Measurements from ENCODE around the gene CLECL1.
"Not testable (repeated sequence)": the region's sequence is repeated elsewhere in the genome, so short reads cannot be mapped to it uniquely, and the experiment has no call there.

Gene CLECL1

DNA sequence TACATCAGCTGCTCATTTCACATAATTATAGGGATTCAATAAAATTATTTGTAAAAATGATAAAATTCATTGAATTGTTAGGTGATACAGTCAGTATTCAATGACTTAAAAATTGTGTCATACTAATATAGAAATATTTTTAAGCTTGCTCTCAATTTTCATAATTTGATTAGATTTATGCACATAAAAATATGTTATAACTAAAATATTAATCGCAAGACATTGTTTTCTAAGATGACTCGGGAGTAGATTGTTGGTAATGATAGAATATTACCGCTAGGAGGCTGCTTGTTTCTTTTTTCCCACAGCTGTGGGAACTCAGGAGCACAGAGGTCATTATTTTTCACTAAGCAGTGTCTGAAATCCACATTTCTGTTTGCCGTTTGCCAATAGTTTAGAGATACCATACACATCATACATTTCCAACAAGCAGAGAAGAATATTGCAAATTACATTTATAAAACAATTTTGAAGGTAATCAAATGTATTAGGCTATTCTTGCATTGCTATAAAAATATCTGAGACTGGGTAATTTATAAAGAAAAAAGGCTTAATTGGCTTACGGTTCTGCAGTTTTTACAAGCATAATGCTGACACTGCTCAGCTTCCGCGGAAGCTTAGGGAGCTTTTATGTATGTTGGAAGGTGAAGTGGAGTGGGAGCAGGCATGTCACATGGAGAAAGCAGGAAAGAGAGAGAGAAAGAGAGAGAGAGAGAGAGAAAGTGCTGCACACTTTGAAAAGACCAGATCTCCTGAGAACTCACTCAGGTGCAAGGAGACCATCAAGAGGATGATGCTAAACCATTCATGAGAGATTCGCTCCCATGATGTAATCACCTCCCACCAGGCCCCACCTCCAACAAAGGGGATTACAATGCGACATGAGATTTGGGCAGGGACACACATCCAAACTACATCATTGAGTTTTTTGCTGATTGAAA, 18.6 kb upstream of the CLECL1 start:
- DNase-seq, result peak; percentile 21

- DNase-seq, result peak; percentile 67
Observed at GRCh38 chr12:9750276-9751203, 17.6 kb upstream of the CLECL1 start.

DNA sequence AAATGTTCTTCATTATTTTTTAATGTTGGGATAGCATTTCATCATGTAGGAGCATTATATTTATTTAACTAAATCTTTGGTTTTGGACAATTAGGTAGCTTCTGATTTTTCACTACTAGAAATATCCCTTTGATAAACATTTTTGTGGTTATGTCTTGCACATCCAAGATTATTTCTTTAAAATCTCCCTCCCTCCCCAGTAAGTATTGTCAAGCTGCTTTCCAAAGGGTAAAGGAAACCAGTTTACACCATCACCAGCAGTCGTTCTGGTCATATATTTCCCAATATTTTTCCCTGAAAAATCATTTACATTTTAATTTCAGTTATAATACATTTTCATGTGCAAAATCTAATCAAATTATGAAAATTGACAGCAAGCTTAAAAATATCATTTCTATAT, 16.7 kb upstream of the CLECL1 start:
- no peak for DNase-seq

DNA sequence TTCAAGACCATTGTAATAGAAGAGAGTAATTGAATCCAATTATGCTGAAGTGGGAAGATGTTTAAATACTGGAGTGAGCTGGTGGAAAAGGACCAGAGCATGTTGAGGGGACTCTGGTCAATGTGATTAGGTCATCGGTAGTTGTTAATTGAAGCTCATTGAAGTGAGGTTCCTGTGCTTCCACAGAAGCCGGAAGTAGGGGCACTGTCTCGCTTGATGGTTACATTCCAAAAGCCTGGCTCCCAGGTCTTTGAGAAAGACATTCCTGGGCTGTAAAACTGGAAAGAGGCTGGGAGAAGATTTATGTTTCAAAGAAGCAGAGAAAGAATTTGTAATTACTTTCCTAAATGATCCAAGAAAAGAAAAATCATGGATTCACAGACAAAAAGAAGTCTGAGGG, 12.3 kb upstream of the CLECL1 start:
- no peak for DNase-seq

- DNase-seq, result peak; percentile 83
Observed at GRCh38 chr12:9742661-9743060, 9.8 kb upstream of the CLECL1 start.

DNA sequence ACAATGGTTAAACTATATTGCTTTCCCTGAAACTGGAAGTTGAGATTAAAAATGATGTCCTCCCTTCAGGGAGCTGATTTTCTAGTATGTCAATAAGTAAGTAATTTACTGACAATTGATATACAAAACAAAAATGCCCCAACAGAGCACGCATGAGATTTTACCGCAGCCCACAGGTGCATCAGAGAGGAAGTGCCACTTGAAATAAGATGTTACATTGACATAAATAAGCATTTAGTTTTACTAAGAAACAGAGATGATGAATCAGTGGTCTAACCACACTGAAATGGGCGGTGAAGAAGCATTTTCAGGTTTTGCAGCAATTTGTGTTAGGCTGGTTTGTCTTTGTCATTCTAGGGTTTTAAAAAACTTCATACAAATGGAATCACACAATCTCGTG, 8.8 kb upstream of the CLECL1 start:
- peak; percentile 80 for DNase-seq

DNA sequence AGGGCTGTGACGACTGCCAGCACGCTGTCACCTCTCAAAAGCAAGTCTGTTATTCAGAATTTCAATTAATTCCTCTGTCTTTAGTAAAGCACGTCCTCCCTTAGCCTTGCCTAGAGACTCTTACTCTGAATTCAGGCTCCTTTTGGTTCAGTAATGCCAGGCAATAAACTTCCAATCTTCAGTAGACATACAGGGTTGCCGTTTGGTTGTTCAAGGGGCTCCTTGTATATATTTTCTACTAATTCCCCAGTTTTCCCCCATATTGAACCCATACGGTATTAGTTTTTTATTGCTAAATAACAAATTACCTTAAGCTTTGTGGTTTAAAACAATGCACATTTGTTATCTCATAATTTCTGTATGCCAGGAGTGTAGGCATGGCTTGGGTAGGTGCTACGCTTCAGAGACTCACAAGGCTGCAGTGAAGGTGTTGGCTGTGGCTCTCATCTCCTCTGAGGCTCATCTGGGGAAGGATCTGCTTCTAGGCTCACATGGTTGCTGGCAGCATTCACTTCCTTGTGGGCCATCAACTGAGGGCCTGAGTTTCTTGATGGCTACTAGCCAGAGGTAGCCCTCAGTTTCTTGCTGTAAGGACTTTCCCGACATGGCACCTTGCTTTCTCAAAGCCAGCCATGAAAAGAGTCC, 7.3 kb upstream of the CLECL1 start:
- no peak for DNase-seq

DNA sequence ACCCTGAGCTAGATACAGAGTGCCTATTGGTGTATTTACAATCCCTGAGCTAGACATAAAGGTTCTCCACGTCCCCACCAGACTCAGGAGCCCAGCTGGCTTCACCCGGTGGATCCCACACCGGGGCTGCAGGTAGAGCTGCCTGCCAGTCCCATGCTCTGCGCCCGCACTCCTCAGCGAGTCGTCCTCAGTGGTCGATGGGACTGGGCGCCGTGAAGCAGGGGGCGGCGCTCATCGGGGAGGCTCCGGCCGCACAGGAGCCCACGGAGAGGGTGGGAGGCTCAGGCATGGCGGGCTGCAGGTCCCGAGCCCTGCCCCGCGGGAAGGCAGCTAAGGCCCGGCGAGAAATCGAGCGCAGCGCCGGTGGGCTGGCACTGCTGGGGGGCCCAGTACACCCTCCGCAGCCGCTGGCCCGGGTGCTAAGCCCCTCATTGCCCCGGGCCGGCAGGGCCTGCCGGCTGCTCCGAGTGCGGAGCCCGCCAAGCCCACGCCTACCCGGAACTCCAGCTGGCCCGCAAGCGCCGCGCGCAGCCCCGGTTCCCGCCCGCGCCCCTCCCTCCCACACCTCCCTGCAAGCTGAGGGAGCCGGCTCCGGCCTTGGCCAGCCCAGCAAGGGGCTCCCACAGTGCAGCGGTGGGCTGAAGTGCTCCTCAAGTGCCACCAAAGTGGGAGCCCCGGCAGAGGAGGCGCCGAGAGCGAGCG, 6.7 kb upstream of the CLECL1 start:
- not testable (repeated sequence) for DNase-seq

GRCh38 chr12:9738905-9739304, 6.0 kb upstream of the CLECL1 start:
- DNase-seq, result not testable (repeated sequence)

DNA sequence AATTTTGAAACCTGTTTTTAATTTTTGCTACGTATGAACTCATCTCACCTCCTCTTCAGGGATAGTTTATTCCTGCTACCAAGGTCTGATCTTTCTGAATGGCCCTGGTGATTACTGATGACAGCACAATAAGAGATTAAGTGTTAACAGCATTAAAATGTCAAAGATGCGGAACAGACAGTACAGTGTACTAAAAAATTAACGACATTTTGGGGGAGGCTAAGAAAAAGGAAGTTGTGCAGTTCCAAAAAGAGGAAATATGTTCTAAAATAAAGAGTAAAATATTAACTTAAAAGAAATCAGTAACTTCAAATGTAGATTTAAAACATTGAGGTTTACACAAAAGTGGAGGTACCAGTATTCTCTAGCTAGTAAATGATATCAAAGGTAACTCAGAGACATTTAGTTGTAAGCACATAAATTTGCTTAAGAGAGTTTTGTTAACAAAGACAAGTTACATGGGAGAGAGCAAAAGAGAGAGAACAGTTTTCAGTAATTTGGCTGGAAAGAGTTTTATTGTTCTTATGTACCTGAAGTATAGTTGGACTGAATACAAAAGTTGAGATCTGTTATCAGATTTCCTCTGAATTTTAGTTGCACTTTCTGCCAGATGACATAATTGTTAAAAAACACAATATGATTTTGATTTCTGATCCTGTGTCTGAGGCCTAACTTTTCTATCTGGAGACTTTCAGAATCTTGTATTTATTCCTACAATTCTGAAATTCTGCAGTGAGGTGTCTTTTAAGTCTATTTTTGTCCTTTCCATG, 4.2 kb upstream of the CLECL1 start:
- no peak for DNase-seq

GRCh38 chr12:9735601-9736000, 2.7 kb upstream of the CLECL1 start:
- DNase-seq, result peak; percentile 8

GRCh38 chr12:9731797-9732196, 1.1 kb downstream of the CLECL1 start:
- DNase-seq, result peak; percentile 54

DNA sequence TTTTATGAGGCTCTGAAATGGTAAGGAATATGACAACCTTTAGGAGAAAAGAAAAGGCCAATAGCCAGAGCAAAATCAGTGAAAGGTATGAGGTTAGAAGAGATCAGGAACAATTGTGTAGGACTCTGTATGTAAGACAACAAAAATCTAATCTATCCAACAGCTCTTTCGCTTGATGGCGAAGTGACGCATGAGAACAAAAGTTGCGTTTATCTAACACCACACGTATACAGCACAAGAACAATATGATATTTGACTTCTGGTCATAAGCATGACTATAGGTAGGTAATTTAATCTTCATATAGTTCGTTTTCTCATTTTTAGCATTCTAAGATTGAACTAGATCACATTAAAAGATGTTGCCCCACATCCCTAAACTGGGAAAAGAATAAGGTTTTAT, 1.5 kb downstream of the CLECL1 start:
- no peak for DNase-seq

DNA sequence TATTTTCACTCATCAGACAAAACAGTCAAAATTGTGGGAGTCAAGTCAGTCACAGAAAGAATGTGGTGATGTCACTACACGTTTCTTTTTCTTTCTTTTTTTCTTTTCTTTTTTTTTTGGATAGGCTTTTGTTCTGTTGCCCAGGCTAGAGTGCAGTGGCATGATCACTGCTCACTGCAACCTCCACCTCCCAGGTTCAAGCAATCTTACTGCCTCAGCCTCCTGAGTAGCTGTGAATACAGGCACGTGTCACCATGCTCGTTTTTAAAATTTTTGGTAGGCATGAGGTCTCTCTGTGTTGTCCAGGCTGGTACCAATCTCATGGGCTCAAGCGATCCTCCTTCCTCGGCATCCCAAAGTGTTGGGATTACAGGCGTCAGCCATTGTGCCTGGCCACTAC, 2.3 kb downstream of the CLECL1 start:
- DNase-seq, result no peak

- no peak for DNase-seq
Observed at GRCh38 chr12:9730011-9730410, 2.9 kb downstream of the CLECL1 start.

GRCh38 chr12:9729082-9729481, 3.8 kb downstream of the CLECL1 start:
- DNase-seq, result no peak

DNA sequence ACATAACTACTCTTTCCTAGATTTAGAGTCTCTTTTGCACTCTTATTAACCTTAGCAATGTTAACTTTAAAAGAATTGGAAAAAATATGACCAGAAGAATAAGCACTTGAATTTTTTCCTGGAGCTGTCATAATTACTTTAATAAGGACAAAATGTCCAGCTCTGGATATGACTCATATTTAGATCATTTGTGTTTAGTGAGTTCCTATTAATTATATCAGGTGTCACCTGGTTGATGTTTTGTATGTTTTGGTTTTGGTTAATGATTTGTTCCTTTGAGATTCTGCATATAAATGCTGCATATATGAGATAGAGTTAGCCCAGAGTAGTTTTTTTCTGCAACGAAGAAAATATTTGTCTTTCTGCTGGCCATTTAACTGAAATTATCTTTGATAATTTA, 5.1 kb downstream of the CLECL1 start:
- DNase-seq, result no peak

GRCh38 chr12:9725213-9725870, 7.6 kb downstream of the CLECL1 start:
- no peak for DNase-seq

- no peak for DNase-seq
Observed at GRCh38 chr12:9724023-9724422, 8.9 kb downstream of the CLECL1 start.

DNA sequence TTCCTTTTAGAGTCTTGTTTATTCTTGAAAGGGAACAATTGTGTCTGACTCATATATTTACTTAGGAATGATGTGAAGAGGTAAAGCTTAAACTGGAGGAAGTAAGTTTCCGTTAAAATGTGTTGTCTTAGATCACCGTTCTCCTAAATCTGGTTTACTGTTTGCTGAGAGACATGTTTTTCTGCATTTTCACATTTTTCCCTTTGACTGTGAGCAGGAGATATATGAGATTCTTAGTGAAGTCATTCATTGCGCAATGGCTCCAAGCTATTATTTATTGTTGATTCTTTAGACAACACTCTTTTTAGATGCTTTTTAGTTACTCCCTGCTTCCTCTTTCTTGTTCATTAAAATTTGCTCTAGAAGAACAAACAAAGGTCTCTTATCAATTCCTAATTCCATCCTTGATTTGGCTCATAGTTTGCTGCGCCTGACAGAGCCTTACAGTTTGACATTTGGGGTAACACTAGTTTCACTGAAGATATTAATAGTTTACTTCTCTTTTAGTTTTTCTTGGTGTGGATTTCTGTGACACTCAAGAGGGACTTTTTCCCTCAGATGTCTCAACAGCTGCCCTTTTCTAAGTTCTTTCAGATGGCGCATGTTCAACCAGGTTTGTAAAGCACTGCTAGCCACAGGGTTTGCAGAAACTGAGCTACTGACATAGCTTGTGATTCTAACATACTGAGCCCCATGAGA, 11.4 kb downstream of the CLECL1 start:
- DNase-seq, result no peak

DNA sequence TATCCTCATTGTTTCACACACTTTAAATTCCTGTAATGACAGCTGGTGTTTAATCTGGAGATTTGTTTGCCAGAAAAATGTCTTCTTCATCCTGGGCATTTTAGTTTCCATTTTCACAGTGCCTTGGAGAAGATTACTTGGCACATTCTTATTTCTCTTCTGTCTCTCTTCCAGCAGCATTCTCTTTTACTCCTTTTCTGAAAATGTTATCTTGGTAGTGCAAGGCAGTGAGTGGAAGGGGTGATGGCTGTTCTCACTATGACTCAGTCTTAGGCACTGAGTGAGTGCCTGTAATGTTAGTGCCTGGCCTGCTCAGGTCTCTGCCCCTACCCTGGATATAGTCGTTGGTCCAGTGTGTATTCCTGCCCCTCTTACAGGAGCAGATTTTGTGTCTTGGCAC, 13.1 kb downstream of the CLECL1 start:
- DNase-seq, result no peak

Data from RPMI8226 (cell line).